ENCODE measurements around the gene EPHB1. TPM values are rescaled to one million over a fixed set of nuclear protein-coding genes. Genes with fewer than 3 reads are reported as not detected.

The EPHB1 gene
- total RNA-seq, 1 experiment from 2014 or later, result 7.0 TPM

GRCh38 chr3:135106445-135106844 is 311.4 kb downstream of the EPHB1 start (continued):
- no peak for TF ChIP-seq AFF4 (CRISPR knock-in tag; IDR thresholded peaks at IDR 0.05; ENCODE audit: borderline replicate concordance)
- TF ChIP-seq TP53 (CRISPR knock-in tag; IDR thresholded peaks at IDR 0.05), result 0 out of 2 replicates have a peak, but pooled peaks have one; percentile 32
- no peak for TF ChIP-seq ZNF423 (CRISPR knock-in tag; IDR thresholded peaks at IDR 0.05)
- no peak for TF ChIP-seq IRF2 (CRISPR knock-in tag; IDR thresholded peaks at IDR 0.05; ENCODE audit: borderline replicate concordance, low read depth)
- no peak for TF ChIP-seq PREB (CRISPR knock-in tag; IDR thresholded peaks at IDR 0.05; ENCODE audit: borderline replicate concordance)
- TF ChIP-seq ZNF219 (CRISPR knock-in tag; IDR thresholded peaks at IDR 0.05; ENCODE audit: borderline replicate concordance), result no peak
- no peak for TF ChIP-seq ZNF671 (CRISPR knock-in tag; IDR thresholded peaks at IDR 0.05)
- TF ChIP-seq ATF6 (CRISPR knock-in tag; IDR thresholded peaks at IDR 0.05), result no peak
- TF ChIP-seq ATF3 (CRISPR knock-in tag; conservative IDR thresholded peaks at IDR 0.05), result no peak
- TF ChIP-seq USF1 (CRISPR knock-in tag; IDR thresholded peaks at IDR 0.05), result 0 out of 2 replicates have a peak, but pooled peaks have one; percentile 46
- no peak for TF ChIP-seq NR1H2 (CRISPR knock-in tag; IDR thresholded peaks at IDR 0.05)
- 0 out of 2 replicates have a peak, but pooled peaks have one; percentile 36 for TF ChIP-seq TEAD1 (CRISPR knock-in tag; IDR thresholded peaks at IDR 0.05)
- no peak; the same call in 1 of the 2 replicates for TF ChIP-seq NFE2L1 (CRISPR knock-in tag; IDR thresholded peaks at IDR 0.05)
- TF ChIP-seq IRF1 (CRISPR knock-in tag; IDR thresholded peaks at IDR 0.05), result peak; percentile 69
- no peak for TF ChIP-seq ARID4B (CRISPR knock-in tag; IDR thresholded peaks at IDR 0.05; ENCODE audit: borderline replicate concordance)
- TF ChIP-seq CREB1 (CRISPR knock-in tag; IDR thresholded peaks at IDR 0.05), result 0 out of 2 replicates have a peak, but pooled peaks have one; percentile 51
- no peak for TF ChIP-seq MYBL2 (CRISPR knock-in tag; IDR thresholded peaks at IDR 0.05)
- no peak for TF ChIP-seq FOXK1 (CRISPR knock-in tag; IDR thresholded peaks at IDR 0.05)
- TF ChIP-seq EMX1 (CRISPR knock-in tag; IDR thresholded peaks at IDR 0.05), result no peak
- no peak for TF ChIP-seq ZNF396 (CRISPR knock-in tag; IDR thresholded peaks at IDR 0.05; ENCODE audit: borderline replicate concordance)
- TF ChIP-seq NR2C2 (CRISPR knock-in tag; IDR thresholded peaks at IDR 0.05), result no peak
- no peak for TF ChIP-seq SP1 (CRISPR knock-in tag; conservative IDR thresholded peaks at IDR 0.05)
- TF ChIP-seq OVOL2 (CRISPR knock-in tag; IDR thresholded peaks at IDR 0.05; ENCODE audit: borderline replicate concordance), result no peak
- TF ChIP-seq FOXP1 (CRISPR knock-in tag; IDR thresholded peaks at IDR 0.05; ENCODE audit: borderline replicate concordance), result no peak
- no peak for TF ChIP-seq ELF4 (CRISPR knock-in tag; IDR thresholded peaks at IDR 0.05; ENCODE audit: low read depth)
